CD14-positive monocyte (primary cell): ENCODE measurements around the gene TMEM140. TPM values are rescaled to one million over a fixed set of nuclear protein-coding genes. Genes with fewer than 3 reads are reported as not detected.

Experiments used
- DNase-seq, 3 donors: peaks; one replicate each; pipeline ENCODE4 v3.0.0-alpha.2; 2011 to 2022
- H2AFZ ChIP-seq: 2 replicates; pipeline ENCODE4 v1.6.0; 2012; ENCODE audit warnings: mild to moderate bottlenecking, low read depth, low read length, inconsistent platforms; ENCODE audit not compliant: insufficient read depth, poor library complexity, severe bottlenecking
- H3K27ac ChIP-seq, 2 donors: 1 replicate in 1 of 2; 2 replicates in 1 of 2; pipeline ENCODE4 v1.5.1; 2012 to 2013; ENCODE audit warnings: low read length in 2 of 2, control low read depth in 1 of 2, inconsistent platforms in 1 of 2, low read depth in 1 of 2, mild to moderate bottlenecking in 1 of 2
- H3K27me3 ChIP-seq, 2 donors: one replicate each; pipeline versions ENCODE4 v1.6.0 to v1.6.1; 2011 to 2013; ENCODE audit warnings: low read length in 2 of 2; ENCODE audit not compliant: control insufficient read depth in 2 of 2, insufficient read depth in 2 of 2
- H3K36me3 ChIP-seq, 2 donors: replicated peaks in 1 of 2; 1 replicate in 1 of 2; 2 replicates in 1 of 2; pipeline versions ENCODE4 v1.5.1 to v1.6.1; 2012 to 2013; ENCODE audit warnings: low read length in 2 of 2, control low read depth in 1 of 2, inconsistent platforms in 1 of 2, mild to moderate bottlenecking in 1 of 2; ENCODE audit not compliant: insufficient read depth in 2 of 2, control insufficient read depth in 1 of 2
- H3K4me1 ChIP-seq, 2 donors: 1 replicate in 1 of 2; 2 replicates in 1 of 2; pipeline versions ENCODE4 v1.5.1 to v1.6.1; 2012 to 2013; ENCODE audit warnings: low read length in 2 of 2, control low read depth in 1 of 2, inconsistent platforms in 1 of 2, mild to moderate bottlenecking in 1 of 2, moderate library complexity in 1 of 2; ENCODE audit not compliant: insufficient read depth in 2 of 2, control insufficient read depth in 1 of 2
- H3K4me2 ChIP-seq: replicated peaks from 2 replicates; pipeline ENCODE3; 2012; ENCODE audit warnings: low read length, moderate library complexity, mild to moderate bottlenecking; ENCODE audit not compliant: poor library complexity, severe bottlenecking; ENCODE audit errors: extremely low read depth
- H3K4me3 ChIP-seq, 3 experiments: fragments of 200-600 bp in 1 of 3; sonication (generic) in 1 of 3; replicated peaks in 1 of 3; 1 replicate in 2 of 3; 2 replicates in 1 of 3; pipeline ENCODE4 v1.5.1; 2011 to 2013; ENCODE audit warnings: low read length in 3 of 3, mild to moderate bottlenecking in 3 of 3, control low read depth in 2 of 3, low read depth in 2 of 3, inconsistent platforms in 1 of 3, moderate library complexity in 1 of 3
- H3K79me2 ChIP-seq: 2 replicates; pipeline ENCODE4 v1.6.0; 2012; ENCODE audit warnings: mild to moderate bottlenecking, control low read depth, inconsistent platforms, low read length, moderate library complexity; ENCODE audit not compliant: insufficient read depth
- H3K9ac ChIP-seq: 2 replicates; pipeline ENCODE4 v1.6.0; 2017; ENCODE audit warnings: low read length, mild to moderate bottlenecking; ENCODE audit not compliant: insufficient read depth, poor library complexity, severe bottlenecking
- H3K9me3 ChIP-seq, 2 donors: replicated peaks in 1 of 2; 1 replicate in 1 of 2; 2 replicates in 1 of 2; pipeline versions ENCODE4 v1.5.1 to v1.6.1; 2012 to 2013; ENCODE audit warnings: low read length in 2 of 2, control low read depth in 1 of 2; ENCODE audit not compliant: control insufficient read depth in 1 of 2, insufficient read depth in 1 of 2
- H4K20me1 ChIP-seq: 2 replicates; pipeline ENCODE4 v1.6.0; 2012; ENCODE audit warnings: mild to moderate bottlenecking, low read length, control low read depth, moderate library complexity; ENCODE audit not compliant: insufficient read depth
- H3K27ac Mint-ChIP-seq, 7 donors: one replicate each; pipeline ENCODE4 v1.8.0; 2020; ENCODE audit warnings: mild to moderate bottlenecking in 7 of 7, mixed read lengths in 7 of 7, moderate library complexity in 6 of 7, inconsistent platforms in 2 of 7
- H3K27me3 Mint-ChIP-seq, 3 donors: one replicate each; pipeline ENCODE4 v1.8.0; 2021 to 2022; ENCODE audit warnings: low read depth in 3 of 3, mild to moderate bottlenecking in 3 of 3, mixed read lengths in 3 of 3, moderate library complexity in 3 of 3, inconsistent platforms in 1 of 3
- H3K36me3 Mint-ChIP-seq, 2 donors: one replicate each; pipeline ENCODE4 v1.8.0; 2020; ENCODE audit warnings: mixed read lengths in 2 of 2, inconsistent platforms in 1 of 2, mild to moderate bottlenecking in 1 of 2
- H3K4me1 Mint-ChIP-seq: one replicate; pipeline ENCODE4 v1.8.0; 2020; ENCODE audit warnings: mild to moderate bottlenecking, mixed read lengths
- H3K4me3 Mint-ChIP-seq, 2 donors: one replicate each; pipeline ENCODE4 v1.8.0; 2020; ENCODE audit warnings: mild to moderate bottlenecking in 2 of 2, mixed read lengths in 2 of 2, moderate library complexity in 1 of 2
- H3K9me3 Mint-ChIP-seq, 7 donors: one replicate each; pipeline ENCODE4 v1.8.0; 2020 to 2022; ENCODE audit warnings: mixed read lengths in 7 of 7, mild to moderate bottlenecking in 6 of 7, moderate library complexity in 6 of 7, inconsistent platforms in 2 of 7
- CTCF ChIP-seq: fragments of 200-600 bp; IDR thresholded peaks from one replicate; pipeline ENCODE4 v1.8.0; 2022; ENCODE audit warnings: antibody characterized with exemption, mild to moderate bottlenecking
- WGBS: methylation state at CpG from one replicate; pipeline ENCODE4 v1.1.5; 2013; ENCODE audit warnings: missing lambda C conversion rate; ENCODE audit not compliant: insufficient coverage; 5-methylcytosine and 5-hydroxymethylcytosine counted together
- intact Hi-C, 2 donors: fragments of 100-400 bp; cut with micrococcal nuclease; formaldehyde crosslinking; loops; one replicate each; pipeline versions ENCODE4 v1.15.0 to v1.15.1; 2023
- polyA plus RNA-seq, 3 donors: library from polyadenylated mRNA; depleted of rRNA in 1 of 3; unstranded in 2 of 3; stranded (reverse) in 1 of 3; fragments of 300-500 nt in 2 of 3; fragments of >200 nt in 1 of 3; fragmentation: Illumina TruSeq in 2 of 3; gene quantifications; 1 replicate in 2 of 3; 2 replicates in 1 of 3; pipeline ENCODE4 v1.2.3, GENCODE V29; 2012 to 2021

TMEM140 gene
- polyA plus RNA-seq, 3 donors: 2.9 to 14.7 (median 10.6) TPM

GRCh38 chr7:135207406-135208101 is 59.7 kb downstream of the TMEM140 start:
- H3K27me3 ChIP-seq: no peaks in the 10 kb centered on the region
- no peak overlapping the region for H3K4me2 ChIP-seq
- 79% methylated on average over 6 of the region's 8 CpGs for WGBS
- no peaks in the 10 kb centered on the region for H3K9me3 ChIP-seq
- no peak overlapping the region for H3K9ac ChIP-seq
- H3K4me1 ChIP-seq: peaks cover 44% of the 10 kb centered on the region in 2 donors
- peak overlapping the region in 1 of 2 donors; percentile 16 for H3K4me3 Mint-ChIP-seq
- H3K36me3 ChIP-seq: peaks cover 34 to 39% of the 10 kb centered on the region in 2 donors
- H3K9me3 Mint-ChIP-seq: no peaks in the 10 kb centered on the region
- peaks cover 45 to 49% of the 10 kb centered on the region in 2 donors for H3K36me3 Mint-ChIP-seq
- peak overlapping the region; percentile 52 to 92 (median 85) for H3K27ac Mint-ChIP-seq
- H3K4me3 ChIP-seq: peak overlapping the region in 1 of 3 experiments; percentile 2
- no peak for DNase-seq
- peak overlapping the region; percentile 34 to 47 for H3K27ac ChIP-seq
- intact Hi-C loops: loop anchor here in 1 of 2 donors (5.0 kb wide), 1 partner anchor 55 kb away; no protein-coding TSS in a partner anchor
- no peak overlapping the region for H2AFZ ChIP-seq
- peaks cover 4% of the 10 kb centered on the region for H3K79me2 ChIP-seq
- H4K20me1 ChIP-seq: no peaks in the 10 kb centered on the region
- H3K27me3 Mint-ChIP-seq: peaks cover 0 to 2% (median 1%) of the 10 kb centered on the region in 3 donors
- TF ChIP-seq CTCF: no peak
- peaks cover 47% of the 10 kb centered on the region for H3K4me1 Mint-ChIP-seq

- Histone ChIP-seq H3K27ac (peak overlapping the region; percentile 34 to 73), H3K79me2 (peaks cover 4% of the 10 kb centered on the region), H3K9me3 (no peaks in the 10 kb centered on the region), H2AFZ (no peak overlapping the region), H3K36me3 (peaks cover 29 to 32% of the 10 kb centered on the region in 2 donors), H3K27me3 (no peaks in the 10 kb centered on the region), H4K20me1 (no peaks in the 10 kb centered on the region), H3K4me3 (peak overlapping the region in 1 of 3 experiments; percentile 89), H3K9ac (no peak overlapping the region), H3K4me2 (peak overlapping the region; percentile 89), H3K4me1 (peaks cover 44% of the 10 kb centered on the region in 2 donors)
- Mint-ChIP-seq H3K36me3 (peaks cover 38 to 42% of the 10 kb centered on the region in 2 donors), H3K27me3 (peaks cover 0 to 5% (median 1%) of the 10 kb centered on the region in 3 donors), H3K27ac (peak overlapping the region; percentile 74 to 98 (median 79)), H3K4me3 (peak overlapping the region; percentile 42 to 82), H3K9me3 (no peaks in the 10 kb centered on the region), H3K4me1 (peaks cover 47% of the 10 kb centered on the region)
- DNase-seq: no peak
- 42% methylated on average over 5 of the region's 6 CpGs for WGBS
- TF ChIP-seq CTCF: no peak
- intact Hi-C loops: loop anchor here in 1 of 2 donors (5.0 kb wide), 1 partner anchor 56 kb away; no protein-coding TSS in a partner anchor
Observed at GRCh38 chr7:135208102-135208793, 60.4 kb downstream of the TMEM140 start.
